ENCODE results near the gene RPP30.

Gene RPP30

DNA sequence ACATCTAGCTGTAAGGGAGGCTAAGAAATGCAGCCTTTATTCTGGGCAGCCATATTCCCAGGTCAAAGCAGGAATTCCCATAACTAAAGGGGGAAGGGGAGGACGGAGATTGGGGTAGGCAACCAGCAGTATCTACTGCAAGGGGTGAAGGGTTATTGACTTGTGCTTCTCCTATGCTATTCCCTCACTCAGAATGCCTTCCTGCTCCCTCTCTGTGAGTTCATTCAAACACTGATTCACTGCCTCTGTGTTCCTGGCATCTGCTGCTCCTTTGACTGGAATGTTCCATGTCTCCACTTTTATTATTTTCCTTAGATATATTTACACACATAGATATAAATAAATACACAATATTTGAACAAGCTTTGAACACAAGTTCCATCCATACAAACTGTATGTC, 25.0 kb upstream of the RPP30 start:
- no peaks in the 10 kb centered on the region for H4K20me1 ChIP-seq (ENCODE audit: insufficient read depth, low read length)
- no peak overlapping the region for H3K27ac ChIP-seq (ENCODE audit: low read length)
- H3K4me3 ChIP-seq (ENCODE audit: low read depth in 1 of 2, low read length in 2 of 2) = no peak overlapping the region
- H3K79me2 ChIP-seq (ENCODE audit: insufficient read depth, low read length) = no peaks in the 10 kb centered on the region
- TF ChIP-seq CTCF (IDR thresholded peaks at IDR 0.05; ENCODE audit: borderline replicate concordance, extremely low read depth, low read length, poor library complexity, severe bottlenecking) = no peak
- no peak for TF ChIP-seq EZH2 (IDR thresholded peaks at IDR 0.05; ENCODE audit: borderline replicate concordance, low read depth, low read length, severe bottlenecking)
- ATAC-seq (ENCODE audit: insufficient read depth, low read depth) (no peak), DNase-seq (no peak)
- H2AFZ ChIP-seq (ENCODE audit: low read depth, low read length) = no peak overlapping the region
- H3K9me3 ChIP-seq (ENCODE audit: insufficient read depth, low read length, severe bottlenecking) = peaks cover 7% of the 10 kb centered on the region
- no peak overlapping the region for H3K4me2 ChIP-seq (ENCODE audit: insufficient read depth, low read length)
- H3K27me3 ChIP-seq (ENCODE audit: insufficient read depth, low read length, poor library complexity) = peaks cover 3% of the 10 kb centered on the region
- H3K36me3 ChIP-seq (ENCODE audit: insufficient read depth, low read length) = no peaks in the 10 kb centered on the region
- no peak overlapping the region for H3K9ac ChIP-seq (ENCODE audit: low read depth, low read length)
- H3K4me1 ChIP-seq (ENCODE audit: insufficient read depth, low read length) = no peaks in the 10 kb centered on the region

GRCh38 chr10:90847436-90847835, 24.3 kb upstream of the RPP30 start:
- ATAC-seq (ENCODE audit: insufficient read depth, low read depth) (no peak), DNase-seq (no peak)
- Histone ChIP-seq H3K4me1 (ENCODE audit: insufficient read depth, low read length) (no peaks in the 10 kb centered on the region), H3K27me3 (ENCODE audit: insufficient read depth, low read length, poor library complexity) (peaks cover 3% of the 10 kb centered on the region), H3K9me3 (ENCODE audit: insufficient read depth, low read length, severe bottlenecking) (peaks cover 7% of the 10 kb centered on the region), H2AFZ (ENCODE audit: low read depth, low read length) (no peak overlapping the region), H3K9ac (ENCODE audit: low read depth, low read length) (no peak overlapping the region), H3K79me2 (ENCODE audit: insufficient read depth, low read length) (no peaks in the 10 kb centered on the region), H3K4me3 (ENCODE audit: low read depth in 1 of 2, low read length in 2 of 2) (no peak overlapping the region), H3K36me3 (ENCODE audit: insufficient read depth, low read length) (no peaks in the 10 kb centered on the region), H3K4me2 (ENCODE audit: insufficient read depth, low read length) (no peak overlapping the region), H4K20me1 (ENCODE audit: insufficient read depth, low read length) (no peaks in the 10 kb centered on the region), H3K27ac (ENCODE audit: low read length) (no peak overlapping the region)
- TF ChIP-seq CTCF (IDR thresholded peaks at IDR 0.05; ENCODE audit: borderline replicate concordance, extremely low read depth, low read length, poor library complexity, severe bottlenecking) (no peak), EZH2 (IDR thresholded peaks at IDR 0.05; ENCODE audit: borderline replicate concordance, low read depth, low read length, severe bottlenecking) (no peak)

DNA sequence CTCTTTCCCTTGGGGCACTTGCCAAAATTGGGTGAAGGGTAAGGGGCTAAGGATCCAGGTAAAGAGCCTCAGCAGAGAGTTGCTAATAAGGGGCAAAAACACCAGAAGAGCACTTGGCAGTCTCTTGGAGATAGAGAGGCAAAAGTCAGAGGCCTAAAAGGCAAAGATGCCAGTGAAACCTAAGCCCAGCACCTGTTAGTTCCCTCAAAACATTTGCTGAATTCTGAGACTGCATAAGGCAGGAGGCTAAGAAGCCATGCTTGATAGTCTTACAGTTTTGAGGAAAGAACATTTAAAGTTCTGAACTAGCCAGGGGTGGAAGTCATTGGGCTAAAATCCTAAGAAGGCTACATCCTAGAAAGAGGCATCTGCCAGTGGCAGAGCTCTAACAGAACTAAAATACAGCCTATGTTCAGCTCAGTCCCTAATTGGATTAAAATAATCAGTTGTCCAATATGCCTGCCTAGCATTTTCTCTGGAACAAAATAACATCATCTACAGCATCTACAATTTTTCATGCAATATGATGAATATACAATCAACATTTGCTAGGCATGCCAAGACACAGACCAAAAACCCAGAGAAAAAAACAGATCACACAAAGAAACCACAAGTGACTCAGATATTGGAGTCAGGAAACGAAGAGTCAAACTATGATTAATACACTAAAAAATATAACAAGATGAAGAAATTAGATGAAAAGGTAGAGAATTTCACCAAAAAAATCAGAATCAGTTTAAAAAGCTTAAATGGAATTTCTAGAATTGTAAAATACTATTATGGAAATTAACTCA, 21.6 kb upstream of the RPP30 start:
- DNase-seq (no peak), ATAC-seq (ENCODE audit: insufficient read depth, low read depth) (no peak)
- TF ChIP-seq EZH2 (IDR thresholded peaks at IDR 0.05; ENCODE audit: borderline replicate concordance, low read depth, low read length, severe bottlenecking) (no peak), CTCF (IDR thresholded peaks at IDR 0.05; ENCODE audit: borderline replicate concordance, extremely low read depth, low read length, poor library complexity, severe bottlenecking) (no peak)
- Histone ChIP-seq H2AFZ (ENCODE audit: low read depth, low read length) (no peak overlapping the region), H3K27me3 (ENCODE audit: insufficient read depth, low read length, poor library complexity) (peaks cover 21% of the 10 kb centered on the region), H3K27ac (ENCODE audit: low read length) (no peak overlapping the region), H3K9ac (ENCODE audit: low read depth, low read length) (no peak overlapping the region), H3K4me3 (ENCODE audit: low read depth in 1 of 2, low read length in 2 of 2) (no peak overlapping the region), H3K36me3 (ENCODE audit: insufficient read depth, low read length) (no peaks in the 10 kb centered on the region), H3K4me1 (ENCODE audit: insufficient read depth, low read length) (no peaks in the 10 kb centered on the region), H4K20me1 (ENCODE audit: insufficient read depth, low read length) (no peaks in the 10 kb centered on the region), H3K79me2 (ENCODE audit: insufficient read depth, low read length) (no peaks in the 10 kb centered on the region), H3K9me3 (ENCODE audit: insufficient read depth, low read length, severe bottlenecking) (peaks cover 7% of the 10 kb centered on the region), H3K4me2 (ENCODE audit: insufficient read depth, low read length) (no peak overlapping the region)
